ELR (cell line): ENCODE measurements around the gene CEP131.
A peak's percentile ranks its signal among the peaks of the same experiment; 100 is the strongest.
"Not testable (repeated sequence)": the region's sequence is repeated elsewhere in the genome, so short reads cannot be mapped to it uniquely, and the experiment has no call there.

Experiments
- DNase-seq: peaks from one replicate; pipeline ENCODE4 v3.0.0-alpha.2; 2015; ENCODE audit warnings: low read depth

The CEP131 gene

GRCh38 chr17:81151278-81151677 lies 71.5 kb downstream of the CEP131 start:
- DNase-seq: no peak

DNA sequence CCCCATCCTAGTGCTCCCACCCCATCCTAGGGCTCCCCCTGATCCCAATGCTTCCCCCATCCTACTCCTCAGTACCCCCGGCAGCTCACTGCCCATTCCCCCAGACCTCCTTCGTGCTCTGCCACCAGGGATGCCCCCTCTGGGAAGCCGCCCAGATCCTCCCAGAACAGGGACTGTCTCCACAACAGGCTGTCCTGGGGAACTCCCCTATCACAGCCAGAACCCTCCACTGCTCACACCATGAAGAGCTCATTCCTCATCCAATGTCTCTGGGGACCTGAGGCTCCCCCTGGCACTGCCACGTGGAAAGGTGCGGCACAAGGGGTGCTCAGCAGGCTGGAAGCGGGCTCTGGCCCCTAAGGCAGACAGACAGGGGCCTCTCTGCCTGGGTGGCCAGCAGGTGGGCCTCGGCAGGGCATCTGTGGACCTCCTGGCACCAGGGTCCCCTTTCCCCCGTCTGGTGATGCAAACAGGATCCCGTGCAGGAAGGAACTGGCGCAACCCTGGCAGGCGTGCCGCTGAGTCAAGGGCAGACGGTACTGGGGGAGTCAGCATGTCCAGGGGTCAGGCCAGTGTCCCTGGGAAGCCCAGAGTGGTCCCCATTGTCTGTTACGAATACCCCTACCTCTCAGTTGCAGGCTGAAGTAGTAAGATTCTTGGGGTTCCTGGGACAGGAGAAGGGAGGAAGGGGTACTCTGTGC lies 72.2 kb downstream of the CEP131 start:
- no peak for DNase-seq

GRCh38 chr17:81148986-81149533 lies 73.7 kb downstream of the CEP131 start:
- no peak for DNase-seq

DNA sequence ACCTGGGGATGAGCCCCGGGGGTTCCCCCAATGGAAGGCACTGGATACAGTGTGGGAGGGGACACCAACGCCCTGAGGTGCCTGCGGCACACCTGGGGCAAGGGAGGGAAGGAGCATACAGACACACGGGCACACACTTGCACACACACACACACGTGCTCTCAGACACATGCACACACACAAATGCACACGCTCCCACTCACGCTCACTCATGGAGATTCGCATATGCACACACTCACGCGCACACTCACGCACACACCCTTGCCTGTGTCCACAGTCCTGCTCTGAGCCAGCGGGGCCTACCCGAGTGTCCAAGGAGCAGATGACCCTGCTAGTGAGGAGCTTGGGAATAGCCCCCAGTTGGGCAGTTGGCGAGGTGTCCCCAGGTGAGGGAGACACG lies 74.2 kb downstream of the CEP131 start:
- no peak for DNase-seq

GRCh38 chr17:81147701-81148100 lies 75.1 kb downstream of the CEP131 start:
- DNase-seq: no peak

DNA sequence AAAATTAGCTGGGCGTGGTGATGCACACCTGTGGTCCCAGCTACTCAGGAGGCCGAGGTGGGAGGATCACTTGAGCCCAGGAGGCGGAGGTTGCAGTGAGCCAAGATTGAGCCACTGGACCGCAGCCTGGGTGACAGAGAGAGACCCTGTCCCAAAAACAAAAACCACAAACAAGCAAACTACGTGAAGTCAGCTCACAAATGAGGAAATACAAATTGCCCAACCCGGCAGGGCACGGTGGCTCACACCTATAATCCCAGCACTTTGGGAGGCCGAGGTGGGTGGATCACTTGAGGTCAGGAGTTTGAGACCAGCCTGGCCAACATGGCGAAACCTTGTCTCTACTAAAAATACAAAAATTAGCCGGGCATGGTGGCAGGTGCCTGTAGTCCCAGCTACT lies 76.6 kb downstream of the CEP131 start:
- not testable (repeated sequence) for DNase-seq

DNA sequence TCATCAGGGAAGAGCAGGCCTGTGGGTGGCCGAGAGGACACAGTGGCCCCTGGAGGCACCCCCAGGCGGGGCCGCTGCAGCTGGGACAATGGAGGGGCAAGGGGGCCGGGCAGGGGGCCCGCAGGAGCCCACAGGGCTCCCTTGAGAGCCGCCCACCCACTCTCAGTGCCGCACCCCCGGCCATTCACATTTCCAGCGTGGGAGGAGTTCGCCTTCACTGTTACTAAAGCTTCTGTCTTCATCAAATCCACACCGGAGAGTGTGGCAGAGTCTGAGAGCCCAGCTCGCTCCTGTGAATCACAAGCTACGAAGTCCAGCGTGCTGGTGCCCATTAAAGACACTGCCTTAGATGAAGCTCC lies 78.4 kb downstream of the CEP131 start:
- DNase-seq: no peak

DNA sequence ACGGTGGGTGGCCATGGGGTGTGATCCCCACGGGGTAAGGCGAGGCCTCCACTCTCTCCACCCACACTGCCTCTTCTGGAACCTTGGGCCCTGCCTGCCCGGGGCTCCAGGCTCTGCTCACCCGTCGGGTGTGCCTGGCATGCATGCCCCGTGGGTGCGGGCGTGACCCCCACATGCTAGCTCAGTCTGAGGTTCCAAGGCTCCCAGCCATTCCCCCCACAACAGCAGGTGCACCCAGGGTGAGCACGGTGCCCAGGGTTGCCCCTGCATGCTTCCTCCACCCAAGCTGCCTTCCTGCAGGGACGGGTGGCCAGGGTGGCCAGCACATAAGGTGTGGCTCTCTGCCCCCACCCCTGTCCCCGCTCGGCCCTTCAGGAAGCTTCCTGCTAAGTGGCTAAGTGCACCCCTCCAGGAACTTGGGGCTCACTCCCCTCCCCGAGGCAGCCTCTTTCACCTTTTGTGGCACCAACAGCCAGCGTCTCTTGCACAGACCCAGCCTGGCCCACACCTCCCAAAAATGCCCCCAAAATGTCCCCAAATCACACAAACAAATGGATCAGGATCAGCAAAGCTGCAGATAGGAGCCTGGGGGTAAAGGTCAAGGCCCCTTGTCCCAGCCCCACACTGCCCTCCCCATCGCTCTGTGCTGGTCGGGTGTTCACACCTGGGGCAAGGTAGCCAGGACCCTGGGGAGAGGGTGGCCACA lies 78.9 kb downstream of the CEP131 start:
- no peak for DNase-seq

- no peak for DNase-seq
Observed at GRCh38 chr17:81143200-81143527, 79.6 kb downstream of the CEP131 start.

DNA sequence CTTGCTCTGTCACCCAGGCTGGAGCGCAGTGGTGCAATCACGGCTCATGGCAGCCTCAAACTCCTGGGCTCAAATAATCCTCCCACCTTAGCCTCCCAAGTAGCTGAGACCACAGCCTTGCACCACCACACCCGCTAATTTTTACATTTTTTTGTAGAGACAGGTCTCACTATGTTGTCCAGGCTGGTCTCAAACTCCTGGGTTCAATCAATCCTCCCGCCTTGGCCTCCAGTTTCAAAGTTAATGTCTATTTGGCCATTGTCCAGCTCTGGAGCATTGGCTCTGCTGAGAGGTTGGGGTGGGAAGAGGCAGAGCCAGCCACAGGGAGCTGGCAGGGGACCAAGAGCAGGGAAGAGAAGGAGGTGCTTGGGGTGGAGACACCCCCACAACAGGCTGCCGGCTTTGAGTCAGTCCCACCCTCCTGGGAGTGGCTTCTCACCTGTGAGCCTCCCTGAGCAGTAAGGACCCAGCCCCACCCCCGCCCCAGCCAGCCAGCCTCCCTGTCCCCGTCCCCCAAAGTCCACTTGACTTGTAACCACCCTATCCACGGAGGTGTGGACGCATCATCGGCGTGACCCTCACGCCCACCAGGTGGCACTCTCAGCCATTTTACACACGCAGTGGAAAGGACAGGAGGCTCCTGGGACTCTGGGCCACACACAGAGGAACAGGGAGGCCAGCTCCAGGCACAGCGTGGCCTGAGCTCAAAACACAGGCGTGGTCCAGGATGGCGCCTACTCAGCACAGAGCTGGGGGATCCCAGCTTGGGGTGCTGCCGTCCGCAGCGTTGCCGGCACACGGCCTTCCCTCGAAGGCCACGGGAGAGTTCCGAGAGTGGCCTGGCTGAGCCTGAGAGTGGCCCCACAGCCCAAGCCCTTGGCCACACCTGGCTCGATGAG lies 80.2 kb downstream of the CEP131 start:
- peak; percentile 80 for DNase-seq

GRCh38 chr17:81140695-81141094 lies 82.1 kb downstream of the CEP131 start:
- DNase-seq: no peak

GRCh38 chr17:81140018-81140417 lies 82.7 kb downstream of the CEP131 start:
- no peak for DNase-seq
